DND-41 (cell line): Measurements from ENCODE around the gene ECSIT.

ENCODE experiments used
- CTCF ChIP-seq: IDR thresholded peaks from 2 replicates; pipeline ENCODE4 v1.5.1; 2012; ENCODE audit warnings: borderline replicate concordance, low read length, moderate library complexity, mild to moderate bottlenecking; ENCODE audit not compliant: poor library complexity, severe bottlenecking; ENCODE audit errors: extremely low read depth
- EZH2 ChIP-seq: IDR thresholded peaks from 3 replicates; pipeline ENCODE4 v1.6.1; 2012; ENCODE audit warnings: borderline replicate concordance, low read depth, mild to moderate bottlenecking, moderate library complexity, low read length, inconsistent platforms; ENCODE audit not compliant: severe bottlenecking

- TF ChIP-seq EZH2: no peak
- no peak for TF ChIP-seq CTCF
Measured at GRCh38 chr19:11461453-11461852, 67.5 kb downstream of the ECSIT start.
